Endothelial cell of umbilical vein (primary cell): Measurements from ENCODE around the gene PRICKLE3. TPM values are rescaled to one million over a fixed set of nuclear protein-coding genes. Genes with fewer than 3 reads are reported as not detected.

Experiments
- BruUV-seq: library from RNA; stranded (reverse); fragments of 400-500 nt; replicated peaks from 2 replicates; lab custom pipeline; 2021; lab: Mats Ljungman, UMichigan
- CTCF ChIA-PET: fragments of 300-600, 350-600 bp; sonication (Branson Sonifier 250); formaldehyde crosslinking; loops from one replicate; lab custom pipeline; 2021; ENCODE audit warnings: antibody characterized with exemption, inconsistent platforms; lab: Charles Lee
- POLR2A ChIA-PET: fragments of 300-600, 350-600 bp; sonication (Branson Sonifier 250); formaldehyde crosslinking; loops from one replicate; lab custom pipeline; 2021; ENCODE audit warnings: antibody characterized with exemption, inconsistent platforms; lab: Charles Lee
- DNase-seq: peaks from one replicate; pipeline ENCODE4 v3.0.0-alpha.2; 2011; ENCODE audit warnings: low read depth, low spot score
- FAIRE-seq: peaks from 2 replicates; lab custom pipeline; 2011; peaks lifted over from hg19 to GRCh38; lab: Jason Lieb, UNC
- H2AFZ ChIP-seq: 2 replicates; pipeline ENCODE4 v1.6.0; 2012; ENCODE audit warnings: low read depth, low read length, control low read depth, inconsistent platforms
- H3K27ac ChIP-seq: 2 replicates; pipeline ENCODE4 v1.5.1; 2011; ENCODE audit warnings: low read depth, mild to moderate bottlenecking, control low read depth, low read length, moderate library complexity; ENCODE audit not compliant: insufficient read depth
- H3K27me3 ChIP-seq, 2 experiments: 2 replicates each; pipeline versions ENCODE4 v1.6.0 to v1.6.1; 2011; ENCODE audit warnings: low read length in 2 of 2, mixed read lengths in 1 of 2; ENCODE audit not compliant: control insufficient read depth in 2 of 2, insufficient read depth in 2 of 2
- H3K36me3 ChIP-seq, 2 experiments: 2 replicates in 1 of 2; 3 replicates in 1 of 2; pipeline ENCODE4 v1.5.1; 2011; ENCODE audit warnings: low read length in 2 of 2, mild to moderate bottlenecking in 1 of 2, moderate library complexity in 1 of 2; ENCODE audit not compliant: control insufficient read depth in 2 of 2, insufficient read depth in 2 of 2; ENCODE audit errors: extremely low read depth in 1 of 2
- H3K4me1 ChIP-seq: 3 replicates; pipeline ENCODE4 v1.5.1; 2011; ENCODE audit warnings: mild to moderate bottlenecking, low read length; ENCODE audit not compliant: control insufficient read depth, insufficient read depth; ENCODE audit errors: extremely low read depth
- H3K4me2 ChIP-seq: 2 replicates; pipeline ENCODE4 v1.6.1; 2011; ENCODE audit warnings: low read length, control low read depth, mixed read lengths; ENCODE audit not compliant: insufficient read depth
- H3K4me3 ChIP-seq, 3 experiments: fragments of 200-600 bp in 1 of 3; sonication (generic), shearing (Covaris generic) in 1 of 3; replicated peaks in 1 of 3; 2 replicates each; pipeline ENCODE4 v1.5.1; 2011 to 2016; ENCODE audit warnings: control low read depth in 3 of 3, low read length in 3 of 3, mild to moderate bottlenecking in 2 of 3, inconsistent platforms in 1 of 3, low read depth in 1 of 3, moderate library complexity in 1 of 3; ENCODE audit not compliant: insufficient read depth in 1 of 3
- H3K79me2 ChIP-seq: 2 replicates; pipeline ENCODE4 v1.6.0; 2012; ENCODE audit warnings: low read length, inconsistent platforms; ENCODE audit not compliant: control insufficient read depth, insufficient read depth
- H3K9ac ChIP-seq: replicated peaks from 2 replicates; pipeline ENCODE3; 2011; ENCODE audit warnings: low read length, control low read depth; ENCODE audit not compliant: insufficient read depth; ENCODE audit errors: extremely low read depth
- H3K9me1 ChIP-seq: replicated peaks from 3 replicates; pipeline ENCODE4 v1.6.0; 2011; ENCODE audit warnings: mild to moderate bottlenecking, low read length; ENCODE audit not compliant: control insufficient read depth, insufficient read depth; ENCODE audit errors: extremely low read depth
- H3K9me3 ChIP-seq: replicated peaks from 2 replicates; pipeline ENCODE4 v1.5.1; 2012; ENCODE audit warnings: low read length, inconsistent platforms; ENCODE audit not compliant: control insufficient read depth, insufficient read depth
- H4K20me1 ChIP-seq: replicated peaks from 2 replicates; pipeline ENCODE3; 2011; ENCODE audit warnings: mild to moderate bottlenecking, low read length; ENCODE audit not compliant: control insufficient read depth, insufficient read depth; ENCODE audit errors: extremely low read depth
- CTCF ChIP-seq, 2 donors: IDR thresholded peaks; 1 replicate in 1 of 2; 2 replicates in 1 of 2; pipeline ENCODE4 v1.5.1; 2011; ENCODE audit warnings: low read length in 2 of 2, mild to moderate bottlenecking in 2 of 2, moderate library complexity in 2 of 2, control low read depth in 1 of 2, inconsistent platforms in 1 of 2, low read depth in 1 of 2; ENCODE audit not compliant: insufficient read depth in 1 of 2; ENCODE audit errors: extremely low read depth in 1 of 2
- EZH2 ChIP-seq: IDR thresholded peaks from 2 replicates; pipeline ENCODE4 v1.6.1; 2012; ENCODE audit warnings: borderline replicate concordance, low read depth, mild to moderate bottlenecking, moderate library complexity, low read length, inconsistent platforms; ENCODE audit not compliant: severe bottlenecking
- FOS ChIP-seq: IDR thresholded peaks from 2 replicates; pipeline ENCODE4 v1.6.1; 2011; ENCODE audit warnings: mild to moderate bottlenecking, low read length, moderate library complexity, borderline replicate concordance; ENCODE audit not compliant: insufficient read depth
- GATA2 ChIP-seq: IDR thresholded peaks from 2 replicates; pipeline ENCODE4 v1.7.0; 2011; ENCODE audit warnings: low read depth, mild to moderate bottlenecking, moderate library complexity, mixed read lengths, low read length; ENCODE audit not compliant: insufficient read length, insufficient read depth
- JUN ChIP-seq: IDR thresholded peaks from 2 replicates; pipeline ENCODE4 v1.6.1; 2011; ENCODE audit warnings: borderline replicate concordance, low read depth; ENCODE audit not compliant: insufficient read length, insufficient read depth
- MAX ChIP-seq: IDR thresholded peaks from 2 replicates; pipeline ENCODE4 v1.6.1; 2011; ENCODE audit not compliant: insufficient read depth, insufficient read length
- MYC ChIP-seq: IDR thresholded peaks from one replicate; pipeline ENCODE4 v1.6.1; 2011; ENCODE audit warnings: mild to moderate bottlenecking, low read depth, low read length
- POLR2A ChIP-seq: IDR thresholded peaks from 2 replicates; pipeline ENCODE4 v1.6.1; 2012; ENCODE audit warnings: low read depth, mild to moderate bottlenecking, control low read depth, low read length
- POLR2AphosphoS5 ChIP-seq: IDR thresholded peaks from 2 replicates; pipeline ENCODE4 v1.6.1; 2012; ENCODE audit warnings: low read depth, mild to moderate bottlenecking, control low read depth, low read length, moderate library complexity; ENCODE audit not compliant: insufficient read depth
- dilution Hi-C: fragments of 300-500 bp; cut with MboI; formaldehyde crosslinking; loops from one replicate; pipeline ENCODE4 v1.15.0; 2019; ENCODE audit warnings: low sequenced_read_pairs; ENCODE audit not compliant: extremely low pct_ligation_motif_present
- intact Hi-C: fragments of 100-400 bp; cut with micrococcal nuclease; formaldehyde crosslinking; loops from one replicate; pipeline ENCODE4 v1.10.0; 2022
- polyA plus RNA-seq, 4 experiments: library from polyadenylated mRNA; depleted of rRNA in 3 of 4; stranded (reverse) in 3 of 4; unstranded in 1 of 4; fragments of >200 nt; gene quantifications; 2 replicates each; pipeline versions ENCODE4 v1.2.1 to v1.2.3, GENCODE V29; 2011 to 2012; ENCODE audit warnings: missing spikeins in 1 of 4
- total RNA-seq: library from RNA; stranded (reverse); gene quantifications from 2 replicates; pipeline ENCODE4 v1.2.3, GENCODE V29; 2021

PRICKLE3 gene
- total and polyA plus RNA-seq, 2 donors (not counting 3 experiments of a cell fraction or from before 2014, with no cell fraction given), result 6.8 to 15.0 TPM

- H3K4me2 ChIP-seq, result no peak overlapping the region
- TF ChIP-seq FOS (no peak), EZH2 (no peak), CTCF (IDR thresholded peaks at IDR 0.05; ENCODE audit: extremely low read depth in 1 of 2, insufficient read depth in 1 of 2, low read depth in 1 of 2, low read length in 2 of 2) (no peak), MYC (no peak), MAX (no peak)
- ChIA-PET POLR2A (no interaction called here), CTCF (no interaction called here)
- no peak overlapping the region for H3K9ac ChIP-seq
- peaks cover 3% of the 10 kb centered on the region for H3K4me1 ChIP-seq
- FAIRE-seq (no peak), DNase-seq (no peak)
- H3K36me3 ChIP-seq, result no peaks in the 10 kb centered on the region
- H3K79me2 ChIP-seq, result no peaks in the 10 kb centered on the region
- intact Hi-C loops, result loop anchor here (5.0 kb wide), 1 partner anchor 718 kb away; the partner anchor contains the start of gene CLCN5
- no peak overlapping the region for H2AFZ ChIP-seq
- no peaks in the 10 kb centered on the region for H3K9me1 ChIP-seq
- peaks cover 0 to 2% of the 10 kb centered on the region in 2 experiments for H3K27me3 ChIP-seq
- no peaks in the 10 kb centered on the region for H4K20me1 ChIP-seq
- H3K9me3 ChIP-seq, result no peaks in the 10 kb centered on the region
- no peak overlapping the region for H3K27ac ChIP-seq
- H3K4me3 ChIP-seq, result no peak overlapping the region
- no TSS peak for BruUV-seq
- dilution Hi-C loops, result no loop called here
Observed at GRCh38 chrX:49204709-49205108, 18.5 kb upstream of the PRICKLE3 start.

- Histone ChIP-seq H3K4me1 (peaks cover 3% of the 10 kb centered on the region), H3K79me2 (no peaks in the 10 kb centered on the region), H3K27me3 (peaks cover 0 to 2% of the 10 kb centered on the region in 2 experiments), H3K36me3 (no peaks in the 10 kb centered on the region), H3K9ac (no peak overlapping the region), H2AFZ (no peak overlapping the region), H3K4me2 (no peak overlapping the region), H3K27ac (no peak overlapping the region), H3K9me3 (no peaks in the 10 kb centered on the region), H3K9me1 (no peaks in the 10 kb centered on the region), H3K4me3 (no peak overlapping the region), H4K20me1 (no peaks in the 10 kb centered on the region)
- BruUV-seq, result no TSS peak
- DNase-seq, result no peak
- ChIA-PET POLR2A (no interaction called here), CTCF (no interaction called here)
- dilution Hi-C loops, result no loop called here
- TF ChIP-seq CTCF (IDR thresholded peaks at IDR 0.05; ENCODE audit: extremely low read depth in 1 of 2, insufficient read depth in 1 of 2, low read depth in 1 of 2, low read length in 2 of 2) (no peak), POLR2AphosphoS5 (no peak), JUN (no peak), FOS (no peak), MYC (no peak), EZH2 (no peak), POLR2A (no peak), MAX (no peak), GATA2 (no peak)
- intact Hi-C loops, result loop anchor here (5.0 kb wide), 1 partner anchor 718 kb away; the partner anchor contains the start of gene CLCN5
- no peak for FAIRE-seq
Observed at GRCh38 chrX:49204017-49204416, 17.8 kb upstream of the PRICKLE3 start.
